Measurements from ENCODE around the gene SLC6A15. TPM values are rescaled to one million over a fixed set of nuclear protein-coding genes. Genes with fewer than 3 reads are reported as not detected.
A peak's percentile ranks its signal among the peaks of the same experiment; 100 is the strongest.

The SLC6A15 gene
- total and polyA plus RNA-seq, 5 experiments from 2014 or later, result not detected

GRCh38 chr12:84911271-84912197 lies 1.1 kb downstream of the SLC6A15 start:
- Mint-ChIP-seq H3K27me3 (peaks cover 22 to 56% (median 39%) of the 10 kb centered on the region in 5 donors), H3K36me3 (no peaks in the 10 kb centered on the region), H3K4me1 (peaks cover 0 to 24% (median 15%) of the 10 kb centered on the region in 4 donors), H3K9me3 (peaks cover 0 to 9% (median 0%) of the 10 kb centered on the region in 9 donors), H3K4me3 (peak overlapping the region; percentile 3 to 69 (median 52)), H3K27ac (peak overlapping the region in 1 of 10 donors; percentile 68)
- no peak for DNase-seq
- POLR2A ChIA-PET, result no interaction called here
- ATAC-seq, result no peak

GRCh38 chr12:84910549-84911241 lies 1.9 kb downstream of the SLC6A15 start:
- Mint-ChIP-seq H3K27me3 (peaks cover 22 to 64% (median 39%) of the 10 kb centered on the region in 5 donors), H3K4me3 (peak overlapping the region in 5 of 10 donors; percentile 1 to 63 (median 34))
- POLR2A ChIA-PET, result no interaction called here

GRCh38 chr12:84904051-84904450 lies 8.5 kb downstream of the SLC6A15 start:
- peaks cover 3 to 15% (median 4%) of the 10 kb centered on the region in 5 donors for H3K27me3 Mint-ChIP-seq
- no peaks in the 10 kb centered on the region for H3K4me1 Mint-ChIP-seq
- ATAC-seq, result no peak
- H3K27ac Mint-ChIP-seq, result no peak overlapping the region
- H3K9me3 Mint-ChIP-seq, result peaks cover 0 to 7% (median 0%) of the 10 kb centered on the region in 9 donors
- H3K36me3 Mint-ChIP-seq, result no peaks in the 10 kb centered on the region
- no peak for DNase-seq
- H3K4me3 Mint-ChIP-seq, result no peak overlapping the region
- POLR2A ChIA-PET, result no interaction called here

More at GRCh38 chr12:84910549-84911241, 1.9 kb downstream of the SLC6A15 start:
- ATAC-seq, result no peak
- H3K4me1 Mint-ChIP-seq, result peaks cover 0 to 24% (median 15%) of the 10 kb centered on the region in 4 donors
- H3K36me3 Mint-ChIP-seq, result no peaks in the 10 kb centered on the region
- no peak overlapping the region for H3K27ac Mint-ChIP-seq
- DNase-seq, result no peak
- H3K9me3 Mint-ChIP-seq, result peaks cover 0 to 16% (median 0%) of the 10 kb centered on the region in 9 donors

- H3K4me1 Mint-ChIP-seq, result no peaks in the 10 kb centered on the region
- no peak for DNase-seq
- no peaks in the 10 kb centered on the region for H3K36me3 Mint-ChIP-seq
- peaks cover 0 to 2% (median 0%) of the 10 kb centered on the region in 9 donors for H3K9me3 Mint-ChIP-seq
- POLR2A ChIA-PET, result no interaction called here
- no peak for ATAC-seq
- H3K27ac Mint-ChIP-seq, result no peak overlapping the region
- peaks cover 0 to 9% (median 0%) of the 10 kb centered on the region in 5 donors for H3K27me3 Mint-ChIP-seq
- no peak overlapping the region for H3K4me3 Mint-ChIP-seq
These were observed 21.3 kb downstream of the SLC6A15 start for GRCh38 chr12:84891106-84891838.

GRCh38 chr12:84889818-84890217 lies 22.8 kb downstream of the SLC6A15 start:
- POLR2A ChIA-PET, result no interaction called here
- peaks cover 0 to 9% (median 0%) of the 10 kb centered on the region in 5 donors for H3K27me3 Mint-ChIP-seq
- H3K36me3 Mint-ChIP-seq, result no peaks in the 10 kb centered on the region
- no peaks in the 10 kb centered on the region for H3K9me3 Mint-ChIP-seq
- no peak overlapping the region for H3K4me3 Mint-ChIP-seq
- H3K4me1 Mint-ChIP-seq, result no peaks in the 10 kb centered on the region
- H3K27ac Mint-ChIP-seq, result no peak overlapping the region
- ATAC-seq, result no peak
- DNase-seq, result no peak

- no peak overlapping the region for H3K4me3 Mint-ChIP-seq
- no peaks in the 10 kb centered on the region for H3K36me3 Mint-ChIP-seq
- DNase-seq (no peak), ATAC-seq (no peak)
- H3K27me3 Mint-ChIP-seq, result peaks cover 0 to 7% (median 0%) of the 10 kb centered on the region in 5 donors
- POLR2A ChIA-PET, result no interaction called here
- no peaks in the 10 kb centered on the region for H3K4me1 Mint-ChIP-seq
- no peak overlapping the region for H3K27ac Mint-ChIP-seq
- H3K9me3 Mint-ChIP-seq, result no peaks in the 10 kb centered on the region
These were observed 23.7 kb downstream of the SLC6A15 start for GRCh38 chr12:84888861-84889260.

GRCh38 chr12:84877340-84877739 lies 35.3 kb downstream of the SLC6A15 start:
- ATAC-seq (no peak), DNase-seq (no peak)
- H3K9me3 Mint-ChIP-seq, result no peaks in the 10 kb centered on the region
- H3K4me3 Mint-ChIP-seq, result no peak overlapping the region
- H3K36me3 Mint-ChIP-seq, result no peaks in the 10 kb centered on the region
- peaks cover 0 to 5% (median 2%) of the 10 kb centered on the region in 5 donors for H3K27me3 Mint-ChIP-seq
- peak overlapping the region in 1 of 10 donors; percentile 33 for H3K27ac Mint-ChIP-seq
- POLR2A ChIA-PET, result no interaction called here
- H3K4me1 Mint-ChIP-seq, result no peaks in the 10 kb centered on the region

GRCh38 chr12:84875241-84875640 lies 37.4 kb downstream of the SLC6A15 start:
- H3K9me3 Mint-ChIP-seq, result no peaks in the 10 kb centered on the region
- POLR2A ChIA-PET, result no interaction called here
- no peaks in the 10 kb centered on the region for H3K36me3 Mint-ChIP-seq

GRCh38 chr12:84874825-84875139 lies 37.8 kb downstream of the SLC6A15 start:
- POLR2A ChIA-PET, result no interaction called here
- H3K27ac Mint-ChIP-seq, result no peak overlapping the region
- ATAC-seq (no peak), DNase-seq (no peak)
- no peak overlapping the region for H3K4me3 Mint-ChIP-seq
- H3K27me3 Mint-ChIP-seq, result peaks cover 0 to 5% (median 2%) of the 10 kb centered on the region in 5 donors
- no peaks in the 10 kb centered on the region for H3K9me3 Mint-ChIP-seq
- no peaks in the 10 kb centered on the region for H3K36me3 Mint-ChIP-seq
- H3K4me1 Mint-ChIP-seq, result no peaks in the 10 kb centered on the region

More at GRCh38 chr12:84875241-84875640, 37.4 kb downstream of the SLC6A15 start:
- no peak overlapping the region for H3K4me3 Mint-ChIP-seq
- no peaks in the 10 kb centered on the region for H3K4me1 Mint-ChIP-seq
- ATAC-seq (no peak), DNase-seq (no peak)
- peaks cover 0 to 5% (median 2%) of the 10 kb centered on the region in 5 donors for H3K27me3 Mint-ChIP-seq
- H3K27ac Mint-ChIP-seq, result no peak overlapping the region

GRCh38 chr12:84874125-84874824 lies 38.3 kb downstream of the SLC6A15 start:
- H3K27ac Mint-ChIP-seq, result no peak overlapping the region
- H3K27me3 Mint-ChIP-seq, result peaks cover 0 to 8% (median 4%) of the 10 kb centered on the region in 5 donors
- H3K9me3 Mint-ChIP-seq, result no peaks in the 10 kb centered on the region
- no peak overlapping the region for H3K4me3 Mint-ChIP-seq
- ATAC-seq (peak in 1 of 2 donors; percentile 47), DNase-seq (peak in 3 of 10 donors; percentile 36 to 50 (median 45))
- no peaks in the 10 kb centered on the region for H3K4me1 Mint-ChIP-seq
- POLR2A ChIA-PET, result no interaction called here
- no peaks in the 10 kb centered on the region for H3K36me3 Mint-ChIP-seq

- H3K27ac Mint-ChIP-seq, result no peak overlapping the region
- H3K9me3 Mint-ChIP-seq, result peaks cover 0 to 1% (median 0%) of the 10 kb centered on the region in 9 donors
- no peak overlapping the region for H3K4me3 Mint-ChIP-seq
- POLR2A ChIA-PET, result no interaction called here
- ATAC-seq (no peak), DNase-seq (no peak)
- no peaks in the 10 kb centered on the region for H3K4me1 Mint-ChIP-seq
- H3K27me3 Mint-ChIP-seq, result peaks cover 2 to 22% (median 6%) of the 10 kb centered on the region in 5 donors
- H3K36me3 Mint-ChIP-seq, result no peaks in the 10 kb centered on the region
These were observed 50.4 kb downstream of the SLC6A15 start for GRCh38 chr12:84862186-84862585.

- Mint-ChIP-seq H3K4me1 (no peaks in the 10 kb centered on the region), H3K27ac (no peak overlapping the region), H3K36me3 (no peaks in the 10 kb centered on the region), H3K27me3 (peaks cover 2 to 36% (median 7%) of the 10 kb centered on the region in 5 donors), H3K9me3 (peaks cover 0 to 1% (median 0%) of the 10 kb centered on the region in 9 donors), H3K4me3 (no peak overlapping the region)
- DNase-seq (no peak), ATAC-seq (no peak)
- POLR2A ChIA-PET, result no interaction called here
These were observed 51.9 kb downstream of the SLC6A15 start for GRCh38 chr12:84860718-84861117.
